Trophoblast cell (in vitro differentiated cells and primary cell): ENCODE results near the gene AFF2.

Experiments used
- DNase-seq, 2 donors: peaks; one replicate each; pipeline ENCODE4 v3.0.0-alpha.2; 2016
- H2AFZ ChIP-seq: 2 replicates; pipeline ENCODE4 v1.6.1; 2013; ENCODE audit warnings: low read length, moderate library complexity, mild to moderate bottlenecking; ENCODE audit not compliant: insufficient read depth, poor library complexity
- H2AK5ac ChIP-seq: 2 replicates; pipeline ENCODE4 v1.6.1; 2013; ENCODE audit warnings: mild to moderate bottlenecking, low read length
- H2BK120ac ChIP-seq: 2 replicates; pipeline ENCODE4 v1.6.1; 2013; ENCODE audit warnings: low read length, mild to moderate bottlenecking, moderate library complexity; ENCODE audit not compliant: insufficient read depth, poor library complexity
- H2BK12ac ChIP-seq: 2 replicates; pipeline ENCODE4 v1.6.1; 2013; ENCODE audit warnings: mild to moderate bottlenecking, low read length, moderate library complexity
- H2BK5ac ChIP-seq: 2 replicates; pipeline ENCODE4 v1.6.1; 2013; ENCODE audit warnings: low read length, low read depth, moderate library complexity, mild to moderate bottlenecking; ENCODE audit not compliant: poor library complexity
- H3K14ac ChIP-seq: 2 replicates; pipeline ENCODE4 v1.6.1; 2013; ENCODE audit warnings: mild to moderate bottlenecking, low read length
- H3K18ac ChIP-seq: 2 replicates; pipeline ENCODE4 v1.6.1; 2013; ENCODE audit warnings: mild to moderate bottlenecking, low read length
- H3K23ac ChIP-seq: 2 replicates; pipeline ENCODE4 v1.6.1; 2013; ENCODE audit warnings: low read length
- H3K27ac ChIP-seq: 2 replicates; pipeline ENCODE4 v1.5.1; 2013; ENCODE audit warnings: low read depth, mild to moderate bottlenecking, inconsistent platforms, low read length, moderate library complexity
- H3K27me3 ChIP-seq: 2 replicates; pipeline ENCODE4 v1.6.1; 2013; ENCODE audit warnings: inconsistent platforms, mild to moderate bottlenecking, low read length, moderate library complexity; ENCODE audit not compliant: insufficient read depth
- H3K36me3 ChIP-seq, 2 experiments: 1 replicate in 1 of 2; 2 replicates in 1 of 2; pipeline ENCODE4 v1.6.1; 2013; ENCODE audit warnings: low read length in 2 of 2, mild to moderate bottlenecking in 2 of 2, moderate library complexity in 1 of 2; ENCODE audit not compliant: insufficient read depth in 2 of 2, control insufficient read depth in 1 of 2
- H3K4ac ChIP-seq: 2 replicates; pipeline ENCODE4 v1.6.1; 2013; ENCODE audit warnings: low read depth, mild to moderate bottlenecking, low read length, moderate library complexity
- H3K4me1 ChIP-seq, 2 experiments: 1 replicate in 1 of 2; 2 replicates in 1 of 2; pipeline ENCODE4 v1.6.1; 2013; ENCODE audit warnings: low read length in 2 of 2, mild to moderate bottlenecking in 2 of 2, moderate library complexity in 1 of 2; ENCODE audit not compliant: insufficient read depth in 2 of 2, control insufficient read depth in 1 of 2
- H3K4me2 ChIP-seq: 2 replicates; pipeline ENCODE4 v1.6.1; 2013; ENCODE audit warnings: inconsistent platforms, mild to moderate bottlenecking, low read length, moderate library complexity
- H3K4me3 ChIP-seq: 2 replicates; pipeline ENCODE4 v1.5.1; 2013; ENCODE audit warnings: mild to moderate bottlenecking, low read depth, low read length, inconsistent platforms
- H3K79me1 ChIP-seq: one replicate; pipeline ENCODE4 v1.6.1; 2013; ENCODE audit warnings: low read length
- H3K79me2 ChIP-seq: 2 replicates; pipeline ENCODE4 v1.6.1; 2013; ENCODE audit warnings: low read length, mild to moderate bottlenecking; ENCODE audit not compliant: control insufficient read depth, insufficient read depth, poor library complexity
- H3K9ac ChIP-seq: 2 replicates; pipeline ENCODE4 v1.6.1; 2013; ENCODE audit warnings: mild to moderate bottlenecking, low read length
- H3K9me3 ChIP-seq: 2 replicates; pipeline ENCODE4 v1.6.1; 2013; ENCODE audit warnings: low read depth, mild to moderate bottlenecking, control low read depth, inconsistent platforms, low read length; ENCODE audit not compliant: insufficient read depth
- H4K12ac ChIP-seq: 2 replicates; pipeline ENCODE4 v1.6.1; 2013; ENCODE audit warnings: low read depth, mild to moderate bottlenecking, low read length, moderate library complexity
- H4K8ac ChIP-seq: 2 replicates; pipeline ENCODE4 v1.6.1; 2013; ENCODE audit warnings: low read depth, mild to moderate bottlenecking, low read length, moderate library complexity
- H4K91ac ChIP-seq: one replicate; pipeline ENCODE4 v1.6.1; 2013; ENCODE audit warnings: low read depth, mild to moderate bottlenecking, low read length, moderate library complexity
- WGBS: extraction: QIAGEN DNeasy Blood & Tissue Kit; methylation state at CpG from one replicate; pipeline ENCODE4 v1.1.7; 2013; ENCODE audit warnings: missing lambda C conversion rate; ENCODE audit not compliant: insufficient read length, insufficient coverage; ENCODE audit errors: extremely low coverage; 5-methylcytosine and 5-hydroxymethylcytosine counted together

The AFF2 gene

GRCh38 chrX:148572337-148572736 is 71.9 kb downstream of the AFF2 start:
- no peak overlapping the region for H2BK5ac ChIP-seq
- no peak for DNase-seq
- no peak overlapping the region for H4K91ac ChIP-seq

GRCh38 chrX:148573119-148573518 is 72.7 kb downstream of the AFF2 start:
- H3K4me3 ChIP-seq, result no peak overlapping the region
- H4K8ac ChIP-seq, result no peak overlapping the region
- no peak for DNase-seq
- H3K4ac ChIP-seq, result no peak overlapping the region
- no peak overlapping the region for H2AFZ ChIP-seq
- H2BK12ac ChIP-seq, result no peak overlapping the region
- WGBS, result no CpG with 5 or more reads among the region's 4 CpGs
- no peak overlapping the region for H3K14ac ChIP-seq
- no peak overlapping the region for H3K27ac ChIP-seq
- no peak overlapping the region for H2AK5ac ChIP-seq
- no peak overlapping the region for H2BK120ac ChIP-seq
- H4K12ac ChIP-seq, result no peak overlapping the region
- H3K27me3 ChIP-seq, result no peaks in the 10 kb centered on the region
- no peak overlapping the region for H3K4me2 ChIP-seq
- H3K18ac ChIP-seq, result no peak overlapping the region
- H3K9ac ChIP-seq, result no peak overlapping the region
- no peaks in the 10 kb centered on the region for H3K36me3 ChIP-seq
- no peaks in the 10 kb centered on the region for H3K4me1 ChIP-seq
- H3K23ac ChIP-seq, result no peak overlapping the region
- no peaks in the 10 kb centered on the region for H3K79me2 ChIP-seq
- H3K9me3 ChIP-seq, result no peaks in the 10 kb centered on the region
- no peak overlapping the region for H2BK5ac ChIP-seq
- H4K91ac ChIP-seq, result no peak overlapping the region
- no peaks in the 10 kb centered on the region for H3K79me1 ChIP-seq

More at GRCh38 chrX:148572337-148572736, 71.9 kb downstream of the AFF2 start:
- WGBS, result no CpG with 5 or more reads among the region's 4 CpGs
- no peak overlapping the region for H3K14ac ChIP-seq
- H3K4me3 ChIP-seq, result no peak overlapping the region
- no peak overlapping the region for H3K23ac ChIP-seq
- no peaks in the 10 kb centered on the region for H3K36me3 ChIP-seq
- H2BK120ac ChIP-seq, result no peak overlapping the region
- no peak overlapping the region for H4K8ac ChIP-seq
- no peak overlapping the region for H3K27ac ChIP-seq
- no peaks in the 10 kb centered on the region for H3K27me3 ChIP-seq
- no peak overlapping the region for H3K18ac ChIP-seq
- H3K4ac ChIP-seq, result no peak overlapping the region
- H2AFZ ChIP-seq, result no peak overlapping the region
- no peak overlapping the region for H4K12ac ChIP-seq
- H3K79me2 ChIP-seq, result no peaks in the 10 kb centered on the region
- no peaks in the 10 kb centered on the region for H3K4me1 ChIP-seq
- H2AK5ac ChIP-seq, result no peak overlapping the region
- no peak overlapping the region for H2BK12ac ChIP-seq
- H3K4me2 ChIP-seq, result no peak overlapping the region
- no peaks in the 10 kb centered on the region for H3K9me3 ChIP-seq
- H3K79me1 ChIP-seq, result no peaks in the 10 kb centered on the region
- no peak overlapping the region for H3K9ac ChIP-seq

DNA sequence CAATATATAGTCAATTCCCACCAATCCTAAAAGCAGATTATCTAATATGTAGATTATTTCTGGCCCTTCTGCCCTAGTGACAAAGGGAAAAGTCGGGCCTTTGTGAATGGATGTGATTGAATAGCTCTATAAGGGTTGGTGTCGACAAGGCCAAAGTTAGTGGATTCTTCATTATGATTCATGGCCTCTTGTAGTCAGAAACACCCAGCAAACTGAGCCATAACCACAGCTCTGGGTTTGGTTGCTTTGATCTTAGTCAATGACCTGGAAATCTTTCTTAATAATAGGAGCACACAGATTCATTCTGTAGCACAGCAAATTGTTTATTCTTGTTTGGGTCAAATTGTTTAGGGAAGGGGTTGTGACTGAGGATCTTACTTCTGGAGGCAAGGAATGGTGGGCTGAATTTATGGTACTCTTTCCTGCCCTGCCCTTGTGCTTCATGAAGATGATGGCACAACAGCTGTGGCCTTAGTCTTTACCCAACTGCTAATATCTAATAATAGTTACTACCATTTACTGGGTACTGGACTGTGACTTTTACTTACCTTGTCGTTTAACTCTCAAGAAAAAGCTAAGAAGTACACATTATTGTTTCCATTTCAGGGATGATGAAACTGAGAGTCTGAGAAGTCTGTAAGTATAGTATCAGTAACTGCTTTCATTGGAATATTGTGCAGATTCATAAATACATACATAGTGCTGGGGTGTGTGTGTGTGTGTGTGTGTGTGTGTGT is 74.0 kb downstream of the AFF2 start:
- Histone ChIP-seq H2BK5ac (no peak overlapping the region), H3K27ac (no peak overlapping the region), H3K23ac (no peak overlapping the region), H3K4ac (no peak overlapping the region), H3K18ac (no peak overlapping the region), H2AK5ac (no peak overlapping the region), H3K9me3 (no peaks in the 10 kb centered on the region), H3K36me3 (no peaks in the 10 kb centered on the region), H3K4me3 (no peak overlapping the region), H4K91ac (no peak overlapping the region), H3K79me2 (no peaks in the 10 kb centered on the region), H3K4me1 (no peaks in the 10 kb centered on the region), H2BK12ac (no peak overlapping the region), H3K79me1 (no peaks in the 10 kb centered on the region), H3K9ac (no peak overlapping the region), H3K27me3 (no peaks in the 10 kb centered on the region), H4K12ac (no peak overlapping the region), H3K4me2 (no peak overlapping the region), H4K8ac (no peak overlapping the region), H3K14ac (no peak overlapping the region), H2AFZ (no peak overlapping the region), H2BK120ac (no peak overlapping the region)
- WGBS, result no CpG with 5 or more reads among the region's 3 CpGs
- no peak for DNase-seq

- no CpG with 5 or more reads among the region's 6 CpGs for WGBS
- no peak overlapping the region for H3K27ac ChIP-seq
- DNase-seq, result no peak
- H3K9ac ChIP-seq, result no peak overlapping the region
- H3K4me2 ChIP-seq, result no peak overlapping the region
- H3K14ac ChIP-seq, result no peak overlapping the region
- H2BK120ac ChIP-seq, result no peak overlapping the region
- no peaks in the 10 kb centered on the region for H3K4me1 ChIP-seq
- H3K4me3 ChIP-seq, result no peak overlapping the region
- no peak overlapping the region for H4K91ac ChIP-seq
- H3K23ac ChIP-seq, result no peak overlapping the region
- no peak overlapping the region for H2BK12ac ChIP-seq
- H2AK5ac ChIP-seq, result no peak overlapping the region
- no peak overlapping the region for H2BK5ac ChIP-seq
- H4K8ac ChIP-seq, result no peak overlapping the region
- no peak overlapping the region for H3K4ac ChIP-seq
- no peak overlapping the region for H3K18ac ChIP-seq
- no peak overlapping the region for H4K12ac ChIP-seq
- H3K9me3 ChIP-seq, result no peaks in the 10 kb centered on the region
- no peak overlapping the region for H2AFZ ChIP-seq
- no peaks in the 10 kb centered on the region for H3K79me2 ChIP-seq
- no peaks in the 10 kb centered on the region for H3K79me1 ChIP-seq
- H3K27me3 ChIP-seq, result no peaks in the 10 kb centered on the region
- H3K36me3 ChIP-seq, result no peaks in the 10 kb centered on the region
These were observed 76.0 kb downstream of the AFF2 start for GRCh38 chrX:148576396-148576795.
